Putamen (tissue), 1 donor: ENCODE results near the gene NUAK1.
"Not testable (repeated sequence)": the region's sequence is repeated elsewhere in the genome, so short reads cannot be mapped to it uniquely, and the experiment has no call there.

ENCODE experiments used
- DNase-seq: peaks from one replicate; pipeline ENCODE4 v3.0.0-alpha.2; 2016; ENCODE audit warnings: low spot score

NUAK1 gene

DNA sequence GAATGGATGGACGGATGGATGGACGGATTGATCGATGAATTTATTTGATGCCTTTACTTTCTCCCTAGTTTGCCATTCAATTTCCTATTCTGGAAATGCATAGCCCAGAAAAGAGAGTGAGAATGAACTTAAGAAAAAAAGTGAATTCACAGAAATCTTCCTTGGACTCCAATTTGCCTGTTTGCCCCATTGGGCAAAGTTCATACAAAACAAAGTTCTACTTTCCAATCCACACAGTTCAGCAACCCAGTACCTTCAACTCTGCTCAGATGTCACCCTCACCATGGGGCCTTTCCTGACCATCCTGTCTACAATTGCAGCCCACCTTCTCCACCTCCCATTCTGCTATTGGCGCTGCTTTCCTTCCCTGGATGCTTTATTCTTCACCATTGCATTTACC, 8.2 kb upstream of the NUAK1 start:
- DNase-seq = no peak

DNA sequence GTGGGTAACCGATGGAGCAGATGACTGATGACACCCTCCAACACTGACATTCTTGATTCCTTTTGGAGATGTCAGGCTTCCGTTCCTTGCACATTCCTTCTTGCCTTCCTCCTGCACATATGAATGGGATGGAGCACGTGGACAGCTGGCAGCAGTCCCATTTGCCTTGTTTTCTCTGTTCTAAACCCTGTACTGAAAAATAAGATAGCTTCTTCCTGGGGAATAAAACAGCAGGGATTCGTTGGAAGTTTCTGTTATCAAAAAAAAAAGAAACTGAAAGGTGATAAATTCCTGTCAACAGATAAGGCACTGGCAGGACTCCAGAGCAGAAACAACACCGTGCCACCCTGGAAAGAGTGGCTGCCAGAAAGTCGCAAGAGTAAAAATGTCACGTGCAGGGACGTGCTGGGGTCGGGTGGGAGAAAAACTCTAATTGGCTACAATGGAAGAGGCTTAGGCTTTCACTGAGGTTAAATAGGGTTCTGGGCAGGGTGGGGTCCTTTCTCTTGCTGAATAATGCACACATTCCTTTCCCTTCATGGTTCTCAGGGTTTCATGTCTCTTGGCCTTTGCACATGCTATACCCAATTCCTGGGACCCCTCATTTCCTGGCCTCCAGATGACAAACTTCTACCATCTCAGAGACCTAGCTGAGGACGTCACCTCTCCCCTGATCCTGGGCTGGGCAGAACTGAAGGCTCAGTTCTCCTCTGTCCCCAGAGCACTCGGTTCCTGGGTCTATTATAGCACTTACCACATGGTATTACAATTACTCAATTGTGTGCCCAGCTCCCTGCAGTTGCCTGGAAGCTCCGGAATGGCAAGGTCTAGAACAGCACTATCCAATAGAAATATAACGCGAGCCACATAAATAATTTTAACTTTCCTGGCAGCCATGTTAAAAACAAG, 7.0 kb upstream of the NUAK1 start:
- peak; percentile 38 for DNase-seq

- no peak for DNase-seq
Observed at GRCh38 chr12:106144847-106145246, 6.1 kb upstream of the NUAK1 start.

DNA sequence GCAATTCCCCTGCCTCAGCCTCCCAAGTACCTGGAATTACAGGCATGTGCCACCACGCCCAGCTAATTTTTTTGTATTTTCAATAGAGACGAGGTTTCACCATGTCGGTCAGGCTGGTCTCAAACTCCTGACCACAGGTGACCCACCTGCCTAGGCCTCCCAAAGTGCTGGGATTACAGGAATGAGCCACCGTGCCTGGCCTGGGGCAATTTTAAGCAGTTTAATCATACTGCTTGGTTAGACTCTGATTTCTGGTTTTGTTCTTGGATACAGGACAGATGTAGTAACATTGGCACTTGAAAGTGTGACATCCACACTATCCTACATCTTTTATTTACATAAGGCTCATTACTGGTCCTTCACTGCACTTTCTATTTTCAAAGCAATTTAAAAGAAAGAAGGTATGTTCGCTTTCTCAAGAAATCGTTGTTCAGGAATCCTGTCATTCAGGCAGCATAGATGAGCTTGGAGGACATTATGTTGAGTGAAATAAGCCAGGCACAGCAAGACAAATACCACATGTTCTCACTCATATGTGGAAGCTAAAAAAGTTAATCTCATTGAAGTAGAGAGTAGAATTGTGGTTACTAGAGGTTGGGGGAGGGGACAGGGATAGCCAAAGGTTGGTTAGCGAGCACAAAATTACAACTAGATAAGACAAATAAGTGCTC, 4.0 kb upstream of the NUAK1 start:
- no peak for DNase-seq

DNA sequence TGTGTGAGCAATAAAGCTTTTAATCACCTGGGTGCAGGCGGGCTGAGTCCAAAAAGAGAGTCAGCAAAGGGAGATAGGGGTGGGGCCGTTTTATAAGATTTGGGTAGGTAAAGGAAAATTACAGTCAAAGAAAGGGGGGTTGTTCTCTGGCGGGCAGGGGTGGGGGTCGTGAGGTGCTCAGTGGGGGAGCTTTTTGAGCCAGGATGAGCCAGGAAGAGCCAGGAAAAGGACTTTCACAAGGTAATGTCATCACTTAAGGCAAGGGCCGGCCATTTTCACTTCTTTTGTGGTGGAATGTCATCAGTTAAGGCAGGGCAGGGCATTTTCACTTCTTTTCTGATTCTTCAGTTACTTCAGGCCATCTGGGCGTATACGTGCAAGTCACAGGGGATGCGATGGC, 3.2 kb upstream of the NUAK1 start:
- DNase-seq = not testable (repeated sequence)

GRCh38 chr12:106141452-106141851, 2.7 kb upstream of the NUAK1 start:
- no peak for DNase-seq

DNA sequence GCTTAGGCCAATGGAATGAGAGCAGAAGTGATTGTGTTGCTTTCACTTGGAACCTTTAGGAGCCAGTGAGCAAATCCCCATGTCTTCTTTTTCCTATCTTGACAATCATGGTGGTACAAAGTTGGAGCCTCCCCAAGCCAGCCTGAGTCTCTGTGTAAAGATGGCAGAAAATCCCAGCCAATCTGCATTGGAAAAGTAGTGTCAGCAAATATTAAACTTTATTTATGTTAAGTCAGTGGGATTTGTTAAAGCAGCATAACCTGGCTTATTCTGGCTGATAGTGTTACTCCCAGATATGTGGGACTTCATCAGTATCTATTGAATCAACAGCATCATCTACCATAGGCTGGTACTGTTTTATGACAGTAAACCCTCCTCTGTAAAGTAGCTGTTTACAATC, 2.2 kb upstream of the NUAK1 start:
- no peak for DNase-seq

GRCh38 chr12:106140223-106140986, 1.7 kb upstream of the NUAK1 start:
- DNase-seq = no peak

GRCh38 chr12:106139422-106140171, 843 bp upstream of the NUAK1 start:
- DNase-seq = peak; percentile 65

- DNase-seq = no peak
Observed at GRCh38 chr12:106138357-106138632, 459 bp downstream of the NUAK1 start.

- DNase-seq = peak; percentile 52
Observed at GRCh38 chr12:106137530-106138356, 1.0 kb downstream of the NUAK1 start.

- peak; percentile 94 for DNase-seq
Observed at GRCh38 chr12:106136263-106136662, 2.5 kb downstream of the NUAK1 start.

DNA sequence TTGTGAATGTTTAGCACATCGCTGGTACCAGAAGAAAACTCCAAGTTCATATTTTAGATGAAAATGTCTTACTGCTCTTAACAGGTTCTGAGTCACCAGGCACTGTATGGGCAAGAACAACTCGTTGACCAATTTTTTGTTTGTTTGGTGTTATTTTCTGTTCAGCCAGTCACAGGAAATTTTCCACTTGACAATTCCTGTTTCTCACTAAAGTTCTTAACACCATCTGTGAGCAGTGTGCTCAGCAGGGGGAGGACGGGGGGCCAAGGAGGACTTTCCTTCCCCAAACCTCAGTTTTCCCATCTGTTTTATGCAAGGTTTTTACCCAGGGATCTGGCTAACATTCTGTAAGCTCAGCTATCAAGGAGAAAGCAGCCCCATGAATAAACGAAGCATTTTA, 3.0 kb downstream of the NUAK1 start:
- no peak for DNase-seq

DNA sequence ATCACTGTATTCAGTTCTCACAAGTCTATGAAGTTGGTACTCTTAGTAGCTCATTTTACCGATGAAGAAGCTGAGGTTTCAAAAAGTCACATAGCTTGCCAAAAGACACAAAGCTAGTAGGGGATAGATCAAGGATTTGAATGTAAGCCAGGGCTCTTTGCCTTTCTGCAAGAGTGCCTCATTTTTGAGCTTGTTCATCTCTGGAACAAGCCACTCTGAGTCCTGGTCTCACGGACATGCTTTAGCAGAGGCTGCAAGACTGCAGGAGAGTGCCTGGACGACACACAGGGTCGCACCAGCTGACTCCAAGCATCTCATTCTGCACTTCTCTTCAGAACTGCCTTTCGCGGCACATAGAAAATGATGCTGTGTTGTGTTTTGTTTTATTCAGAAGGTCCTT, 3.7 kb downstream of the NUAK1 start:
- DNase-seq = no peak

GRCh38 chr12:106134294-106134949, 4.3 kb downstream of the NUAK1 start:
- DNase-seq = no peak

GRCh38 chr12:106133136-106134087, 5.3 kb downstream of the NUAK1 start:
- DNase-seq = no peak

GRCh38 chr12:106132175-106133135, 6.3 kb downstream of the NUAK1 start:
- DNase-seq = no peak

GRCh38 chr12:106131676-106132075, 7.1 kb downstream of the NUAK1 start:
- DNase-seq = no peak
